Measurements from ENCODE around the gene CLASP2.
A peak's percentile ranks its signal among the peaks of the same experiment; 100 is the strongest.

CLASP2 gene

GRCh38 chr3:33586402-33586801 is 131.7 kb downstream of the CLASP2 start:
- no peak overlapping the region for H3K23ac ChIP-seq (ENCODE audit: low read length)
- no peak overlapping the region for H4K91ac ChIP-seq (ENCODE audit: low read depth, low read length)
- no peak overlapping the region for H3K4me3 ChIP-seq (ENCODE audit: low read depth, low read length)
- no peak overlapping the region for H2BK5ac ChIP-seq (ENCODE audit: low read depth, low read length, poor library complexity)
- H3K79me2 ChIP-seq (ENCODE audit: control insufficient read depth, insufficient read depth, low read length, poor library complexity), result no peaks in the 10 kb centered on the region
- no peak overlapping the region for H4K12ac ChIP-seq (ENCODE audit: low read depth, low read length)
- H3K36me3 ChIP-seq (ENCODE audit: control insufficient read depth in 1 of 2, insufficient read depth in 2 of 2, low read length in 2 of 2), result peaks cover 0 to 3% of the 10 kb centered on the region in 2 experiments
- H3K27ac ChIP-seq (ENCODE audit: low read depth, low read length), result no peak overlapping the region
- no peaks in the 10 kb centered on the region for H3K79me1 ChIP-seq (ENCODE audit: low read length)
- no CpG with 5 or more reads among the region's 3 CpGs for WGBS (ENCODE audit: extremely low coverage, insufficient coverage, insufficient read length)
- no peak overlapping the region for H2BK120ac ChIP-seq (ENCODE audit: insufficient read depth, low read length, poor library complexity)
- H2AK5ac ChIP-seq (ENCODE audit: low read length), result no peak overlapping the region
- peaks cover 0 to 4% of the 10 kb centered on the region in 2 experiments for H3K4me1 ChIP-seq (ENCODE audit: control insufficient read depth in 1 of 2, insufficient read depth in 2 of 2, low read length in 2 of 2)
- H3K27me3 ChIP-seq (ENCODE audit: insufficient read depth, low read length), result no peaks in the 10 kb centered on the region
- no peak overlapping the region for H3K4me2 ChIP-seq (ENCODE audit: low read length)
- H3K4ac ChIP-seq (ENCODE audit: low read depth, low read length), result no peak overlapping the region
- no peak overlapping the region for H2AFZ ChIP-seq (ENCODE audit: insufficient read depth, low read length, poor library complexity)
- DNase-seq, result no peak
- H2BK12ac ChIP-seq (ENCODE audit: low read length), result no peak overlapping the region
- H3K9me3 ChIP-seq (ENCODE audit: insufficient read depth, low read depth, low read length), result no peaks in the 10 kb centered on the region
- no peak overlapping the region for H3K18ac ChIP-seq (ENCODE audit: low read length)
- H3K9ac ChIP-seq (ENCODE audit: low read length), result no peak overlapping the region
- no peak overlapping the region for H4K8ac ChIP-seq (ENCODE audit: low read depth, low read length)
- H3K14ac ChIP-seq (ENCODE audit: low read length), result no peak overlapping the region

GRCh38 chr3:33582234-33582633 is 135.8 kb downstream of the CLASP2 start:
- H3K36me3 ChIP-seq (ENCODE audit: control insufficient read depth in 1 of 2, insufficient read depth in 2 of 2, low read length in 2 of 2), result peaks cover 0 to 2% of the 10 kb centered on the region in 2 experiments
- no peak overlapping the region for H4K91ac ChIP-seq (ENCODE audit: low read depth, low read length)
- no peak overlapping the region for H3K14ac ChIP-seq (ENCODE audit: low read length)
- H3K4me2 ChIP-seq (ENCODE audit: low read length), result no peak overlapping the region
- H4K12ac ChIP-seq (ENCODE audit: low read depth, low read length), result no peak overlapping the region
- H3K4me3 ChIP-seq (ENCODE audit: low read depth, low read length), result no peak overlapping the region
- no peak overlapping the region for H2BK12ac ChIP-seq (ENCODE audit: low read length)
- no peak overlapping the region for H2AK5ac ChIP-seq (ENCODE audit: low read length)
- H2BK120ac ChIP-seq (ENCODE audit: insufficient read depth, low read length, poor library complexity), result no peak overlapping the region
- H3K27ac ChIP-seq (ENCODE audit: low read depth, low read length), result no peak overlapping the region
- no peaks in the 10 kb centered on the region for H3K79me1 ChIP-seq (ENCODE audit: low read length)
- H2AFZ ChIP-seq (ENCODE audit: insufficient read depth, low read length, poor library complexity), result no peak overlapping the region
- DNase-seq, result peak; percentile 91 to 97
- H3K18ac ChIP-seq (ENCODE audit: low read length), result no peak overlapping the region
- no peaks in the 10 kb centered on the region for H3K9me3 ChIP-seq (ENCODE audit: insufficient read depth, low read depth, low read length)
- H3K27me3 ChIP-seq (ENCODE audit: insufficient read depth, low read length), result no peaks in the 10 kb centered on the region
- H2BK5ac ChIP-seq (ENCODE audit: low read depth, low read length, poor library complexity), result no peak overlapping the region
- WGBS (ENCODE audit: extremely low coverage, insufficient coverage, insufficient read length), result no CpG with 5 or more reads among the region's 3 CpGs
- H3K9ac ChIP-seq (ENCODE audit: low read length), result no peak overlapping the region
- H3K79me2 ChIP-seq (ENCODE audit: control insufficient read depth, insufficient read depth, low read length, poor library complexity), result no peaks in the 10 kb centered on the region
- H4K8ac ChIP-seq (ENCODE audit: low read depth, low read length), result no peak overlapping the region
- peaks cover 0 to 6% of the 10 kb centered on the region in 2 experiments for H3K4me1 ChIP-seq (ENCODE audit: control insufficient read depth in 1 of 2, insufficient read depth in 2 of 2, low read length in 2 of 2)
- H3K23ac ChIP-seq (ENCODE audit: low read length), result no peak overlapping the region
- no peak overlapping the region for H3K4ac ChIP-seq (ENCODE audit: low read depth, low read length)

GRCh38 chr3:33581666-33582065 is 136.4 kb downstream of the CLASP2 start:
- H3K4me2 ChIP-seq (ENCODE audit: low read length), result no peak overlapping the region
- H3K4me3 ChIP-seq (ENCODE audit: low read depth, low read length), result no peak overlapping the region
- DNase-seq, result peak; percentile 91 to 93
- no peak overlapping the region for H3K18ac ChIP-seq (ENCODE audit: low read length)
- no CpG with 5 or more reads among the region's 10 CpGs for WGBS (ENCODE audit: extremely low coverage, insufficient coverage, insufficient read length)
- no peak overlapping the region for H3K27ac ChIP-seq (ENCODE audit: low read depth, low read length)
- H3K27me3 ChIP-seq (ENCODE audit: insufficient read depth, low read length), result no peaks in the 10 kb centered on the region
- H3K9me3 ChIP-seq (ENCODE audit: insufficient read depth, low read depth, low read length), result no peaks in the 10 kb centered on the region
- peaks cover 0 to 2% of the 10 kb centered on the region in 2 experiments for H3K36me3 ChIP-seq (ENCODE audit: control insufficient read depth in 1 of 2, insufficient read depth in 2 of 2, low read length in 2 of 2)
- no peak overlapping the region for H3K9ac ChIP-seq (ENCODE audit: low read length)
- H3K23ac ChIP-seq (ENCODE audit: low read length), result no peak overlapping the region
- no peak overlapping the region for H2BK12ac ChIP-seq (ENCODE audit: low read length)
- H3K4ac ChIP-seq (ENCODE audit: low read depth, low read length), result no peak overlapping the region
- no peak overlapping the region for H4K12ac ChIP-seq (ENCODE audit: low read depth, low read length)
- H2BK120ac ChIP-seq (ENCODE audit: insufficient read depth, low read length, poor library complexity), result no peak overlapping the region
- H3K14ac ChIP-seq (ENCODE audit: low read length), result no peak overlapping the region
- no peak overlapping the region for H2AFZ ChIP-seq (ENCODE audit: insufficient read depth, low read length, poor library complexity)
- H2BK5ac ChIP-seq (ENCODE audit: low read depth, low read length, poor library complexity), result no peak overlapping the region
- no peaks in the 10 kb centered on the region for H3K79me2 ChIP-seq (ENCODE audit: control insufficient read depth, insufficient read depth, low read length, poor library complexity)
- H3K79me1 ChIP-seq (ENCODE audit: low read length), result no peaks in the 10 kb centered on the region
- peaks cover 0 to 6% of the 10 kb centered on the region in 2 experiments for H3K4me1 ChIP-seq (ENCODE audit: control insufficient read depth in 1 of 2, insufficient read depth in 2 of 2, low read length in 2 of 2)
- H4K8ac ChIP-seq (ENCODE audit: low read depth, low read length), result no peak overlapping the region
- H2AK5ac ChIP-seq (ENCODE audit: low read length), result no peak overlapping the region
- no peak overlapping the region for H4K91ac ChIP-seq (ENCODE audit: low read depth, low read length)

GRCh38 chr3:33579840-33580239 is 138.2 kb downstream of the CLASP2 start:
- H2BK5ac ChIP-seq (ENCODE audit: low read depth, low read length, poor library complexity), result no peak overlapping the region
- H3K4me3 ChIP-seq (ENCODE audit: low read depth, low read length), result no peak overlapping the region
- H3K23ac ChIP-seq (ENCODE audit: low read length), result no peak overlapping the region
- H4K12ac ChIP-seq (ENCODE audit: low read depth, low read length), result no peak overlapping the region
- H3K79me1 ChIP-seq (ENCODE audit: low read length), result no peaks in the 10 kb centered on the region
- no peaks in the 10 kb centered on the region for H3K79me2 ChIP-seq (ENCODE audit: control insufficient read depth, insufficient read depth, low read length, poor library complexity)
- no peak overlapping the region for H2AFZ ChIP-seq (ENCODE audit: insufficient read depth, low read length, poor library complexity)
- H4K91ac ChIP-seq (ENCODE audit: low read depth, low read length), result no peak overlapping the region
- no peak overlapping the region for H2AK5ac ChIP-seq (ENCODE audit: low read length)
- H3K9me3 ChIP-seq (ENCODE audit: insufficient read depth, low read depth, low read length), result no peaks in the 10 kb centered on the region
- peaks cover 0 to 6% of the 10 kb centered on the region in 2 experiments for H3K4me1 ChIP-seq (ENCODE audit: control insufficient read depth in 1 of 2, insufficient read depth in 2 of 2, low read length in 2 of 2)
- no peak overlapping the region for H2BK12ac ChIP-seq (ENCODE audit: low read length)
- H3K4ac ChIP-seq (ENCODE audit: low read depth, low read length), result no peak overlapping the region
- no peaks in the 10 kb centered on the region for H3K27me3 ChIP-seq (ENCODE audit: insufficient read depth, low read length)
- H3K14ac ChIP-seq (ENCODE audit: low read length), result no peak overlapping the region
- no CpG with 5 or more reads among the region's 2 CpGs for WGBS (ENCODE audit: extremely low coverage, insufficient coverage, insufficient read length)
- DNase-seq, result no peak
- no peak overlapping the region for H4K8ac ChIP-seq (ENCODE audit: low read depth, low read length)
- no peak overlapping the region for H2BK120ac ChIP-seq (ENCODE audit: insufficient read depth, low read length, poor library complexity)
- H3K18ac ChIP-seq (ENCODE audit: low read length), result no peak overlapping the region
- peaks cover 0 to 2% of the 10 kb centered on the region in 2 experiments for H3K36me3 ChIP-seq (ENCODE audit: control insufficient read depth in 1 of 2, insufficient read depth in 2 of 2, low read length in 2 of 2)
- no peak overlapping the region for H3K9ac ChIP-seq (ENCODE audit: low read length)
- H3K27ac ChIP-seq (ENCODE audit: low read depth, low read length), result no peak overlapping the region
- H3K4me2 ChIP-seq (ENCODE audit: low read length), result no peak overlapping the region

Measured in trophoblast cell (in vitro differentiated cells and primary cell).